GM12878 (cell line): ENCODE results near the gene CDH4.

ENCODE experiments used
- CREB1 ChIP-seq: IDR thresholded peaks from 2 replicates; pipeline ENCODE4 v1.6.1; 2012; ENCODE audit warnings: low read depth, mild to moderate bottlenecking, inconsistent platforms
- JUNB ChIP-seq: IDR thresholded peaks from 2 replicates; pipeline ENCODE4 v1.6.1; 2016; ENCODE audit warnings: antibody characterized with exemption, mild to moderate bottlenecking
- USF1 ChIP-seq: IDR thresholded peaks from 2 replicates; pipeline ENCODE4 v1.6.1; 2011; ENCODE audit warnings: borderline replicate concordance, low read depth, mild to moderate bottlenecking, moderate library complexity, mixed read lengths, low read length; ENCODE audit not compliant: insufficient read depth; ENCODE audit errors: extremely low read length
- USF2 ChIP-seq: IDR thresholded peaks from 2 replicates; pipeline ENCODE4 v1.6.1; 2011; ENCODE audit warnings: low read depth, low read length, improper control_type of control experiment, borderline replicate concordance

GRCh38 chr20:61849822-61850221 is 597.8 kb downstream of the CDH4 start:
- TF ChIP-seq USF2: no peak
- no peak for TF ChIP-seq USF1
- TF ChIP-seq JUNB: no peak
- TF ChIP-seq CREB1: no peak
